Measurements from ENCODE around the gene PTPRD.

DNA sequence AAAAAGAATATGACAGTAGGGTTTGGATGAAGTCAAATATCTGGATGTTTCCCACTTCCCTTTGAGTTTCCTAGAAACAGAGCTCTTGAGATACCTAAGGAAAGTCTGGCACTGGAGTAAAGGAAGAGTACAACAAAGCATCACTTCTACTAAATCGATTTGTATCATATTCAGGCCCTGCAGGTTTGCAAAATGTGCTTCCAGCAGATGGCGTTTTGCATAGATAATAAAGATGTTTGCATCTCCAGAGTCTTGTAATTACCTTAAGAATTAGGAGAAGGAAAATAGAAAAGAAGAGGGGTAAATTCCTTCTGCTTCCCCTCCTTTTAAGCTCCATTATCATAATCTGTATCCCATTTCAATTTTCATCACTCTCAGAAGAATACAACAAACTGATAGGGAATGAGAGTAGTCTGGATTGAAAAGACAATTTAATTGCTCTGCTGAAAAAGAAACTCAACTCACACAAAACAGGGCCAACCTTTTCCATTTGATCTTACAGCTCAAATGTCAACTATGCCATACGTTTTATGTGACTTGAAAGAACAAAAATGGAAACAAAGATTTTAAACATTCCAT lies 380.4 kb downstream of the PTPRD start:
- TF ChIP-seq CTCF (IDR thresholded peaks at IDR 0.05), result peak; percentile 6; the same call in 1 of the 2 replicates
- no peak for TF ChIP-seq POLR2AphosphoS5 (IDR thresholded peaks at IDR 0.05; ENCODE audit: low read depth, low read length)
